Measurements from ENCODE around the gene CFAP74. TPM values are rescaled to one million over a fixed set of nuclear protein-coding genes. Genes with fewer than 3 reads are reported as not detected.
"Not testable (repeated sequence)": the region's sequence is repeated elsewhere in the genome, so short reads cannot be mapped to it uniquely, and the experiment has no call there.

Gene CFAP74
- total RNA-seq, 1 donor from 2014 or later: 6.6 TPM

DNA sequence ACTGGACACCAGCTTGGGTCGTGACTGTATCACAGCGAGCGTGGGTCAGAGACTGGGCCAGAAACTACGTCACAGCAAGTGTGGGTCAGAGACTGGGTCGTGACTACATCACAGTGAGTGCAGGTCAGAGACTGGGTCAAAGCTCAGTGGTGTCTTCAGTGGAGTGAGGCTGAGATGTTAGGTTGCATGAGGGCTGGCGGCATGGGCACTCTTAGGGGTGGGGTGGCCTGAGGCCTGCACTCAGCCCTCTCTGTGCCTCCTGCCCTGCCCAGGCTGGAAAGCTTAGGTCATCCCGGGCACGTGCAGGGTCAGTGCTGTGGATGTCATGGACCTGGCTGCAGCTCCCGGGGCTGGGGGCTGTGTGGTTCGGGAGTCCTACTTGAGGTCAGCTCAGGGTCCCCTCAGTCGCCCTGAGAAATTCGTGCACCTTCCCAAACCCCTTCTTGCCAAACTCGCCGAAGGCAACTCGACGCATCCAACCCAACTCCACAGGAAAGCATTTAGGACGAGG is 19.0 kb downstream of the CFAP74 start:
- TF ChIP-seq CTCF (IDR thresholded peaks at IDR 0.05): no peak
- DNase-seq (no peak), ATAC-seq (no peak)
- Histone ChIP-seq H3K27ac (no peak overlapping the region), H3K27me3 (ENCODE audit: low read depth) (peaks cover 15% of the 10 kb centered on the region), H3K4me1 (no peaks in the 10 kb centered on the region), H3K9me3 (no peaks in the 10 kb centered on the region), H3K36me3 (no peaks in the 10 kb centered on the region), H3K4me3 (no peak overlapping the region)
- intact Hi-C loops (cut with DNase I): no loop called here

DNA sequence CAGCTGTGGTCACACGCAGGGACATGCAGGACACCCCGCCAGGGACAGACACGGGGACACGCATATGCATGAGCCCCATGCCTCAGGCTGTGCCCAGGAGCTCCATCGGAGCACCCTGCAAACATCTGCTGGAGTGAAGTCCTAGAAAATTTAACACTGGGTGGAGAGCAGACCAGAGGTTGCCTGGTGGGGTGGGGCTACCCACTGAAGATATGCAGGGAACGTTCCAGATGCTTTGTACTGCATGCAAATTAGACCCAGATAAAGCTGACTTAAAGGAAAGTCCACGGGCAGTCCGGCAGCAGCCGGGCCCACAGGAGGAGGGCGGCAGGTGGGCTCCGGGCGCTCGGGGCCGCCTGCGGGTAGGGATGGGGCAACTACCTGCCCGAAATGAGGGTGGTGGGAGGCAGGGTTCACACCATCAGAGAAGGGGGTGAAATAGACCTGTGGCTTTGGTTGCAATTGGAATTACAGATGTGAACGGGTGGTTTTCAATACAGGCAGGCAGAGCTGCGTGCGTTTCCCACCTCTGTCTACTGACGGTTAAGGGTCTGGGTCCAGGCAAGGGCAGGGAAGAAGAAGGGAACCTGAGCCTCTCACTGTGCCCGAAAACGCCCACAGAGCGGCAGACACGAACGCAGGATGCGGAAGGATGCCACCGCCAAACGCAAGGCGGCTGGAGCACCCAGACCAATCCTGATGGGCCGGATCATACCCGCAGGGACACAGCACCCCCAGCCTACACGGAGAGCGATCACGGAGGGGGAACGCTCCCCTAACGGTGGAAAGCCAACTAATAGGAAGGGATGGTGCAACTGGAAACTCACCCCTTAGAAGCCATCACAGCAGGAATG is 21.0 kb downstream of the CFAP74 start:
- no peak overlapping the region for H3K27ac ChIP-seq
- no peaks in the 10 kb centered on the region for H3K36me3 ChIP-seq
- intact Hi-C loops (cut with DNase I): no loop called here
- H3K27me3 ChIP-seq (ENCODE audit: low read depth): peaks cover 8% of the 10 kb centered on the region
- DNase-seq: no peak
- no peaks in the 10 kb centered on the region for H3K9me3 ChIP-seq
- H3K4me1 ChIP-seq: no peaks in the 10 kb centered on the region
- TF ChIP-seq CTCF (IDR thresholded peaks at IDR 0.05): no peak
- no peak overlapping the region for H3K4me3 ChIP-seq
- ATAC-seq: no peak

GRCh38 chr1:1981631-1982327 is 21.8 kb downstream of the CFAP74 start:
- H3K9me3 ChIP-seq; intact Hi-C loops (cut with DNase I); H3K27ac ChIP-seq; DNase-seq; H3K27me3 ChIP-seq (ENCODE audit: low read depth); H3K36me3 ChIP-seq; H3K4me1 ChIP-seq; ATAC-seq; H3K4me3 ChIP-seq: not testable (repeated sequence)

DNA sequence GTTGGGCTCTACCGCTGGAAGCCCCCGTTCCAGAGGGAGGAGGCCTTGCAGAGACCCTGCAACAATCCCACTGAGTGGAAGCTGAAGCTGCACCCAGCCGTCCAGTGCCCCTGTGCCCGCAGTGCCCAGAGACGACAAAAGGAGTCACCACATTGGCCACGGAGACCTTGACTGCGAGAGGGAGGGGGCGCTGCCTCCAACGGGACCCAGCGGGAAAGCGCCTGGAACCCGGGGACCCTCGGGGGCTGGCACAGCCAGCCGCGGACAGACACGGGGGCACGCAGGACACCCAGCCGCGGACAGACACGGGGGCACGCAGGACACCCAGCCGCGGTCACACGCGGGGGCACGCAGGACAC is 22.5 kb downstream of the CFAP74 start:
- H3K4me3 ChIP-seq: no peak overlapping the region
- no peaks in the 10 kb centered on the region for H3K4me1 ChIP-seq
- ATAC-seq (no peak), DNase-seq (no peak)
- H3K9me3 ChIP-seq: no peaks in the 10 kb centered on the region
- H3K27ac ChIP-seq: no peak overlapping the region
- H3K27me3 ChIP-seq (ENCODE audit: low read depth): peaks cover under 1% of the 10 kb centered on the region
- intact Hi-C loops (cut with DNase I): no loop called here
- H3K36me3 ChIP-seq: no peaks in the 10 kb centered on the region
- no peak for TF ChIP-seq CTCF (IDR thresholded peaks at IDR 0.05)

- DNase-seq (no peak), ATAC-seq (no peak)
- no peak for TF ChIP-seq CTCF (IDR thresholded peaks at IDR 0.05)
- no peaks in the 10 kb centered on the region for H3K27me3 ChIP-seq (ENCODE audit: low read depth)
- intact Hi-C loops (cut with DNase I): no loop called here
- H3K36me3 ChIP-seq: no peaks in the 10 kb centered on the region
- no peak overlapping the region for H3K4me3 ChIP-seq
- no peaks in the 10 kb centered on the region for H3K4me1 ChIP-seq
- no peak overlapping the region for H3K27ac ChIP-seq
- H3K9me3 ChIP-seq: no peaks in the 10 kb centered on the region
Measured at GRCh38 chr1:1980467-1981141, 23.0 kb downstream of the CFAP74 start.
